ENCODE data around the gene PLAGL2. TPM values are rescaled to one million over a fixed set of nuclear protein-coding genes. Genes with fewer than 3 reads are reported as not detected.

The PLAGL2 gene
- total RNA-seq, 3 donors from 2014 or later: 2.9 to 7.6 (median 4.3) TPM

DNA sequence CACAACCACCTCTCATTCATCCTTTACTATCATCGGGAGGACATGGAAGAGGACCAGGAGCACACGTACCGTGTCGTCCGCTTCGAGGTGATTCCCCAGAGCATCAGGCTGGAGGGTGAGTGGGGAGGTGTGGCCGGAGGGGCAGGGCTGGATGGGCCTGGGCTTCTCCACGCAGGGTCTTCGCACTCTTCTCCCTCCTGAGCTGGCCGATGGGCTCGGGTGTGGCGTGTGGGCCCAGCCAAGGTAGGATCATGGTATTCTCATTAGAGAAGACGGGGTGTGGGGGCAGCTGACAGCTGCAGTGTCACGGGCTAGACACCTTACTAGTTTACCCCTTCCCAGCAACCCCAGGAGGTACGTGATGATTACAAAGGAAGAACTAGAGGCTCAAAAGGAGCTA lies 64.6 kb downstream of the PLAGL2 start:
- Histone ChIP-seq H3K4me3 (no peak overlapping the region), H3K36me3 (peaks cover 25% of the 10 kb centered on the region), H3K4me1 (no peaks in the 10 kb centered on the region), H3K9me3 (no peaks in the 10 kb centered on the region), H3K27me3 (no peaks in the 10 kb centered on the region), H3K27ac (no peak overlapping the region)
- DNase-seq (ENCODE audit: low spot score in 2 of 2): no peak
- intact Hi-C loops (cut with DNase I; ENCODE audit: low total_unique reads): no loop called here
- no peak for TF ChIP-seq POLR2A (IDR thresholded peaks at IDR 0.05)
- TF ChIP-seq, protein P1, sequence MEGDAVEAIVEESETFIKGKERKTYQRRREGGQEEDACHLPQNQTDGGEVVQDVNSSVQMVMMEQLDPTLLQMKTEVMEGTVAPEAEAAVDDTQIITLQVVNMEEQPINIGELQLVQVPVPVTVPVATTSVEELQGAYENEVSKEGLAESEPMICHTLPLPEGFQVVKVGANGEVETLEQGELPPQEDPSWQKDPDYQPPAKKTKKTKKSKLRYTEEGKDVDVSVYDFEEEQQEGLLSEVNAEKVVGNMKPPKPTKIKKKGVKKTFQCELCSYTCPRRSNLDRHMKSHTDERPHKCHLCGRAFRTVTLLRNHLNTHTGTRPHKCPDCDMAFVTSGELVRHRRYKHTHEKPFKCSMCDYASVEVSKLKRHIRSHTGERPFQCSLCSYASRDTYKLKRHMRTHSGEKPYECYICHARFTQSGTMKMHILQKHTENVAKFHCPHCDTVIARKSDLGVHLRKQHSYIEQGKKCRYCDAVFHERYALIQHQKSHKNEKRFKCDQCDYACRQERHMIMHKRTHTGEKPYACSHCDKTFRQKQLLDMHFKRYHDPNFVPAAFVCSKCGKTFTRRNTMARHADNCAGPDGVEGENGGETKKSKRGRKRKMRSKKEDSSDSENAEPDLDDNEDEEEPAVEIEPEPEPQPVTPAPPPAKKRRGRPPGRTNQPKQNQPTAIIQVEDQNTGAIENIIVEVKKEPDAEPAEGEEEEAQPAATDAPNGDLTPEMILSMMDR (IDR thresholded peaks at IDR 0.05): no peak
- TF ChIP-seq POLR2AphosphoS5 (IDR thresholded peaks at IDR 0.05): no peak

Other genes with a start within 250 kb of the PLAGL2 start
- gene XKR7, start 239.6 kb downstream of the PLAGL2 start, total RNA-seq: not detected
- gene CCM2L, start 197.3 kb downstream of the PLAGL2 start, total RNA-seq: 1 to 10 TPM; 2.8 to 9.2 (median 4.6) TPM
- 10 to 100 TPM; 10.2 to 27.4 (median 16.0) TPM for gene HCK, start 155.5 kb downstream of the PLAGL2 start, total RNA-seq
- 10 to 100 TPM; 20.2 to 28.5 (median 26.9) TPM for gene TM9SF4, start 98.0 kb downstream of the PLAGL2 start, total RNA-seq
- 10 to 100 TPM; 29.5 to 38.7 (median 34.2) TPM for gene POFUT1, start 137 bp upstream of the PLAGL2 start, total RNA-seq
- gene KIF3B, start 69.9 kb upstream of the PLAGL2 start, total RNA-seq: 10 to 100 TPM; 23.7 to 28.6 (median 24.6) TPM
- 100 to 1,000 TPM in 1 of 3 donors, 10 to 100 TPM in 2; 73.3 to 102 (median 97.3) TPM for gene ASXL1, start 150.6 kb upstream of the PLAGL2 start, total RNA-seq

Measured in breast epithelium (tissue), 4 donors.